HUES6 (cell line): ENCODE measurements around the gene MCFD2.
"Not testable (repeated sequence)": the region's sequence is repeated elsewhere in the genome, so short reads cannot be mapped to it uniquely, and the experiment has no call there.

Experiments
- H3K27ac ChIP-seq: 2 replicates; pipeline ENCODE4 v1.7.0; 2013; ENCODE audit warnings: low read depth, mild to moderate bottlenecking, low read length, inconsistent platforms
- H3K27me3 ChIP-seq: 2 replicates; pipeline ENCODE4 v1.6.1; 2013; ENCODE audit warnings: low read length; ENCODE audit not compliant: control insufficient read depth, insufficient read depth
- H3K36me3 ChIP-seq: 2 replicates; pipeline ENCODE4 v1.6.1; 2013; ENCODE audit warnings: low read length; ENCODE audit not compliant: control insufficient read depth, insufficient read depth
- H3K4me1 ChIP-seq: 2 replicates; pipeline ENCODE4 v1.6.1; 2013; ENCODE audit warnings: low read length; ENCODE audit not compliant: control insufficient read depth, insufficient read depth
- H3K4me3 ChIP-seq: 2 replicates; pipeline ENCODE4 v1.5.1; 2013; ENCODE audit warnings: low read depth, low read length
- H3K9ac ChIP-seq: one replicate; pipeline ENCODE4 v1.6.1; 2013; ENCODE audit warnings: mild to moderate bottlenecking, low read length
- H3K9me3 ChIP-seq: 2 replicates; pipeline ENCODE4 v1.6.1; 2013; ENCODE audit warnings: low read depth, low read length; ENCODE audit not compliant: control insufficient read depth, insufficient read depth

The MCFD2 gene

GRCh38 chr2:46917628-46918027 is 2.0 kb upstream of the MCFD2 start:
- no peaks in the 10 kb centered on the region for H3K27me3 ChIP-seq
- H3K36me3 ChIP-seq, result peaks cover 2% of the 10 kb centered on the region; the same call in 1 of the 2 replicates
- no peaks in the 10 kb centered on the region for H3K9me3 ChIP-seq
- H3K27ac ChIP-seq, result no peak overlapping the region
- H3K4me1 ChIP-seq, result peaks cover 16% of the 10 kb centered on the region; the same call in 1 of the 2 replicates
- no peak overlapping the region for H3K4me3 ChIP-seq
- no peak overlapping the region for H3K9ac ChIP-seq

DNA sequence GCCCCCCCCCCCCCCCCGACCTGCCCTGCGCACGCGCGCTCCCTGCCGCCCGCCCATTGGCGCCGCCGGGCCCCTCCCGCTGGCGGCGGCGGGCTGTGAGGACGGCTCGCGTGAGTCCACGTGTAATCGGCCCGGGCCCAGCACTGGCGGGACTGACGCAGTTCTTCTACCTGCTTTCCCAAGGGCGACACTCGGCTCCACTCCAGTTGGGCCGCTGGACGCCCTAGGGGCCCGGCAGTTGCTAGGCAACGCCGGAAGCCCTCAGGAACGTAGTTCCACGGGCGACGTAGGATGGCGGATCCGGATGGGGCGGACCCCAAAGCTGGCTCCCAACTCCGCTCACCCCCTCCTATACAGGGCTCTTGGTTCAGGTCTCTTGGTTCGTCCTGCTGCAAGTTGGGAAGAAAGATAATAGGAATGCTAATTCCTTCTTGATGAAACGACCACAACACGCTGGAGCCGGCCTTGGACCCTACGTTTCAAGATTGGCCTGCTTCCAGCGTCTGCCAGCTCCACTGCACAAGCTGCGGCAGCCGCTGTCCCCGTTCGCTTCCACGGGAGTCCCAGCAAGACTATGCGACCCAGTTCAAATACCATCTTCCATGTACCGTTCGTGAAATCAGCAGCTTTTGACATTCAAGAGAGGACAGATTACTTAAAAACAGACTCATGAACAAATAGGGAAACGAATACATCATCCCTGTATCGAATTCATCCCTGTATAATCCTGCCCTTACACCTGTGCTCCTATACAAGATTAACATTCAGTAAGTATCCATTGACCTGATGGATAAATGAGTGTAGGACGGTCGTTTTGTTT is 415 bp upstream of the MCFD2 start:
- peaks cover 3% of the 10 kb centered on the region; the same call in 1 of the 2 replicates for H3K36me3 ChIP-seq
- peak overlapping the region; percentile 87 for H3K27ac ChIP-seq
- H3K4me3 ChIP-seq, result peak overlapping the region; percentile 99
- H3K9ac ChIP-seq, result peak overlapping the region; percentile 79
- no peaks in the 10 kb centered on the region for H3K27me3 ChIP-seq
- peaks cover 16% of the 10 kb centered on the region; the same call in 1 of the 2 replicates for H3K4me1 ChIP-seq
- no peaks in the 10 kb centered on the region for H3K9me3 ChIP-seq

GRCh38 chr2:46914578-46915230 is 902 bp downstream of the MCFD2 start:
- Histone ChIP-seq H3K4me1 (peaks cover 21% of the 10 kb centered on the region; the same call in 1 of the 2 replicates), H3K9ac (peak overlapping the region; percentile 92)

GRCh38 chr2:46913471-46914381 is 1.9 kb downstream of the MCFD2 start:
- no peak overlapping the region for H3K27ac ChIP-seq
- H3K9ac ChIP-seq, result no peak overlapping the region
- no peaks in the 10 kb centered on the region for H3K9me3 ChIP-seq
- peaks cover 18% of the 10 kb centered on the region for H3K36me3 ChIP-seq
- no peaks in the 10 kb centered on the region for H3K27me3 ChIP-seq
- peaks cover 24% of the 10 kb centered on the region; the same call in 1 of the 2 replicates for H3K4me1 ChIP-seq
- peak overlapping the region; percentile 99; the same call in 1 of the 2 replicates for H3K4me3 ChIP-seq

More at GRCh38 chr2:46914578-46915230, 902 bp downstream of the MCFD2 start:
- H3K27me3 ChIP-seq, result no peaks in the 10 kb centered on the region
- peaks cover 9% of the 10 kb centered on the region for H3K36me3 ChIP-seq
- peak overlapping the region; percentile 99 for H3K4me3 ChIP-seq
- H3K9me3 ChIP-seq, result no peaks in the 10 kb centered on the region
- peak overlapping the region; percentile 80; the same call in 1 of the 2 replicates for H3K27ac ChIP-seq

GRCh38 chr2:46909771-46910419 is 5.7 kb downstream of the MCFD2 start:
- Histone ChIP-seq H3K9me3 (no peaks in the 10 kb centered on the region), H3K27ac (no peak overlapping the region; the same call in 1 of the 2 replicates), H3K4me1 (peaks cover 24% of the 10 kb centered on the region; the same call in 1 of the 2 replicates), H3K9ac (no peak overlapping the region), H3K27me3 (no peaks in the 10 kb centered on the region), H3K36me3 (peaks cover 54% of the 10 kb centered on the region), H3K4me3 (no peak overlapping the region)

DNA sequence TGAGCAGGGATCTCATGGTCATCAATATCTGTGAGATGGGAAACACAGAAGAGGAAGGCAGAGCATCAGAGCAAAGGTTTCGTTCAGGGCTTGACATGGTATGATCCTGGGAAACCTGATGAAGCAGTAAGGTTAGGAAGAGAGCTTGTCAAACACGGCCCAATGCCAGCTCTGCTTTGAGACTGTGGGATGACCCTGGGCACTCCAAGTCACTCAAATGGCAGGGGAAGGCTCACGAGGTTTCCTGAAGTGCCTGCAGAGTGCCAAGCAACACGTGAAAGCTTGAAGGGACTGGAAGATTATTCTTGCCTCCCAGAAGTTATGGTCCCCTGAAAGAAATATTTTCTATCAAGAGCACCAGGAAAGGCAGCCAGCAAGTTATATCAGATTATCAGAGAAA is 6.5 kb downstream of the MCFD2 start:
- Histone ChIP-seq H3K9ac (peak overlapping the region; percentile 28), H3K36me3 (peaks cover 55% of the 10 kb centered on the region), H3K27ac (no peak overlapping the region; the same call in 1 of the 2 replicates), H3K27me3 (no peaks in the 10 kb centered on the region), H3K4me3 (no peak overlapping the region), H3K9me3 (no peaks in the 10 kb centered on the region), H3K4me1 (peaks cover 17% of the 10 kb centered on the region; the same call in 1 of the 2 replicates)

- not testable (repeated sequence) for H3K4me3 ChIP-seq, H3K4me1 ChIP-seq, H3K9ac ChIP-seq, H3K9me3 ChIP-seq, H3K27ac ChIP-seq, H3K27me3 ChIP-seq
- H3K36me3 ChIP-seq, result peaks cover 50% of the 10 kb centered on the region
Measured at GRCh38 chr2:46904908-46905678, 10.5 kb downstream of the MCFD2 start.

GRCh38 chr2:46902980-46903379 is 12.6 kb downstream of the MCFD2 start:
- H3K9me3 ChIP-seq, H3K4me1 ChIP-seq, H3K27ac ChIP-seq, H3K4me3 ChIP-seq, H3K27me3 ChIP-seq, H3K9ac ChIP-seq: not testable (repeated sequence)
- H3K36me3 ChIP-seq, result peaks cover 30% of the 10 kb centered on the region

- Histone ChIP-seq H3K27ac (no peak overlapping the region), H3K4me1 (no peaks in the 10 kb centered on the region), H3K9me3 (no peaks in the 10 kb centered on the region), H3K9ac (no peak overlapping the region), H3K27me3 (no peaks in the 10 kb centered on the region), H3K36me3 (peaks cover 25% of the 10 kb centered on the region), H3K4me3 (no peak overlapping the region)
Measured at GRCh38 chr2:46902465-46902864, 13.1 kb downstream of the MCFD2 start.

GRCh38 chr2:46901611-46902010 is 14.0 kb downstream of the MCFD2 start:
- no peak overlapping the region for H3K4me3 ChIP-seq
- no peak overlapping the region for H3K27ac ChIP-seq
- no peak overlapping the region for H3K9ac ChIP-seq
- H3K4me1 ChIP-seq, result no peaks in the 10 kb centered on the region
- peaks cover 16% of the 10 kb centered on the region for H3K36me3 ChIP-seq
- no peaks in the 10 kb centered on the region for H3K9me3 ChIP-seq
- no peaks in the 10 kb centered on the region for H3K27me3 ChIP-seq
